HAP-1 (cell line): ENCODE data around the gene AXIN2.

Experiments
- DNase-seq, 2 experiments: peaks; one replicate each; pipeline ENCODE4 v3.0.0-alpha.2; 2016 to 2020; ENCODE audit warnings: low spot score in 2 of 2
- H3K27me3 ChIP-seq: fragments of 250-450 bp; sonication (Bioruptor Pico); 2 replicates; pipeline ENCODE4 v1.5.1; 2020; ENCODE audit warnings: low read depth, mild to moderate bottlenecking, moderate library complexity
- H3K36me3 ChIP-seq: fragments of 250-450 bp; sonication (Bioruptor Pico); replicated peaks from 2 replicates; pipeline ENCODE4 v1.5.1; 2020; ENCODE audit warnings: mild to moderate bottlenecking
- H3K4me1 ChIP-seq: fragments of 250-450 bp; sonication (Bioruptor Pico); 2 replicates; pipeline ENCODE4 v1.5.1; 2020; ENCODE audit warnings: mild to moderate bottlenecking
- H3K4me3 ChIP-seq: fragments of 250-450 bp; sonication (Bioruptor Pico); 2 replicates; pipeline ENCODE4 v1.5.1; 2020; ENCODE audit warnings: mild to moderate bottlenecking, moderate library complexity
- H3K9me3 ChIP-seq: fragments of 250-450 bp; sonication (Bioruptor Pico); 2 replicates; pipeline ENCODE4 v1.5.1; 2020; ENCODE audit warnings: mild to moderate bottlenecking, moderate library complexity
- in situ Hi-C: fragments of 300-500 bp; cut with MboI; formaldehyde crosslinking; loops from 3 replicates; pipeline ENCODE4 v1.14.3; 2020; ENCODE audit warnings: low sequenced_read_pairs, inconsistent platforms, mixed read lengths

The AXIN2 gene, protein sequence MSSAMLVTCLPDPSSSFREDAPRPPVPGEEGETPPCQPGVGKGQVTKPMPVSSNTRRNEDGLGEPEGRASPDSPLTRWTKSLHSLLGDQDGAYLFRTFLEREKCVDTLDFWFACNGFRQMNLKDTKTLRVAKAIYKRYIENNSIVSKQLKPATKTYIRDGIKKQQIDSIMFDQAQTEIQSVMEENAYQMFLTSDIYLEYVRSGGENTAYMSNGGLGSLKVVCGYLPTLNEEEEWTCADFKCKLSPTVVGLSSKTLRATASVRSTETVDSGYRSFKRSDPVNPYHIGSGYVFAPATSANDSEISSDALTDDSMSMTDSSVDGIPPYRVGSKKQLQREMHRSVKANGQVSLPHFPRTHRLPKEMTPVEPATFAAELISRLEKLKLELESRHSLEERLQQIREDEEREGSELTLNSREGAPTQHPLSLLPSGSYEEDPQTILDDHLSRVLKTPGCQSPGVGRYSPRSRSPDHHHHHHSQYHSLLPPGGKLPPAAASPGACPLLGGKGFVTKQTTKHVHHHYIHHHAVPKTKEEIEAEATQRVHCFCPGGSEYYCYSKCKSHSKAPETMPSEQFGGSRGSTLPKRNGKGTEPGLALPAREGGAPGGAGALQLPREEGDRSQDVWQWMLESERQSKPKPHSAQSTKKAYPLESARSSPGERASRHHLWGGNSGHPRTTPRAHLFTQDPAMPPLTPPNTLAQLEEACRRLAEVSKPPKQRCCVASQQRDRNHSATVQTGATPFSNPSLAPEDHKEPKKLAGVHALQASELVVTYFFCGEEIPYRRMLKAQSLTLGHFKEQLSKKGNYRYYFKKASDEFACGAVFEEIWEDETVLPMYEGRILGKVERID

DNA sequence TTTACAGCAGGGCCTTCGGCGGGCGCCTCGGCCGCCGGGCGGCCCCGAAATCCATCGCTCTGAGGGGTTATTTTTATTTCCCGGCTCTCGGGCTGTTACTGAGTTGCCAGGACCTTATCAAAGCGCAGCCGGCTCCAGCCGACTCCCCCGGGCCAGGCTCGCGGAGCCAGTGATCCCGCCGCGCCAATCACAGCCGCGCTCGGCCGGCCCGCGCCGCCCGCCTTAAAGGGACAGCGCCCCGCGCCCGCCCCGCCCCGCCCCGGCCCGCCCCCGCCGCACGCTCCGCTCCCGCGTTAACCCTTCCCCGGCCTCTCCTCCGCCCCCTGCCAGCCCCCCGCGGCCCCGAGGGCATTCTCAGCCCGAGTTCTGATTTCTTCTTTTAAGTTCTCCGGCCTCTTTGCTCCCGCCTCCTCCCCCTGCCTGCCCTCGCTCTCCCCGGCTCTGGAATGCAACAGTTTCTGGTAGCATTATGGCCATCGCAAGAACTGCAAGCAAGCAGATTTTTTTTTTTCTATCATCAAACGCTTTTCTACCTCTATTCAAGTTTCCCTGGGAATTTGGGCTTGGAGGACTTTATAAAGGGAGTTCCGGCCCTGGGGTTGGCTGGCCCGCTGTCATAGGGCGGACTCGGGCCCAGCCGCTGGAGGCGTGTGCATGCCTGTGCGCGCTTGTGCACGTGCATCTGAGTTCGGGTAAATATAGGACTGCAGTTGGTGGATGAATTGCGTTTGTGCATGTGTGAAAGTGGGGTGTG, at the start of gene AXIN2:
TSS of gene AXIN2 (minus strand) at position 197 of the 754 bp plus-strand sequence. CDS start 3,028 bp downstream, outside the sequence.
- Histone ChIP-seq H3K4me3 (peak within 1 kb of the TSS; percentile 59), H3K36me3 (no peaks in the 10 kb centered on the region; the same call in 1 of the 2 replicates), H3K27me3 (no peaks in the 10 kb centered on the region), H3K9me3 (no peaks in the 10 kb centered on the region), H3K4me1 (peaks cover 7% of the 10 kb centered on the region)
- in situ Hi-C loops, result loop anchor here (25.0 kb wide), 1 partner anchor 601 kb away; no protein-coding TSS in a partner anchor
- DNase-seq, result peak; percentile 82 to 93

DNA sequence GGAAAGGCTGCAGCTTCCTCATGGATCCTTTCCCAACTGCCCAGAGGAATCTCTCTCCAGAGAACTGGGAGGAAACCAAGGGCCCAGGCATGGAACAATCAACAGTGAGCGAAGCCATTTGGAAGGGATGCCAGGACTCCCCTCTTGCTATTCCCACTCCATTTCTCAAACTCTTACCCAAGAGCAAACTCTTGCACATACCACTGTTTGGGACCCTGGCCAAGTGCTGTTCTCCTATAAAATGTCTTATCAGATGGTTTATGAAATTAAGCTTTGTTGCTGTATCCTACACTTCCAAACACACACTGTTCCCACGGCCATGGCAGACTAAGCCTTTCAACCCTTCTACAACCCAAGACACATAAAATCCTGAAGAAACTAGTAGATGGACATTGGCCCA, 48.3 kb upstream of the AXIN2 start:
- no peaks in the 10 kb centered on the region for H3K4me1 ChIP-seq
- no peak for DNase-seq
- no peaks in the 10 kb centered on the region for H3K9me3 ChIP-seq
- H3K4me3 ChIP-seq, result no peak overlapping the region
- H3K36me3 ChIP-seq, result no peaks in the 10 kb centered on the region
- in situ Hi-C loops, result no loop called here
- H3K27me3 ChIP-seq, result no peaks in the 10 kb centered on the region

DNA sequence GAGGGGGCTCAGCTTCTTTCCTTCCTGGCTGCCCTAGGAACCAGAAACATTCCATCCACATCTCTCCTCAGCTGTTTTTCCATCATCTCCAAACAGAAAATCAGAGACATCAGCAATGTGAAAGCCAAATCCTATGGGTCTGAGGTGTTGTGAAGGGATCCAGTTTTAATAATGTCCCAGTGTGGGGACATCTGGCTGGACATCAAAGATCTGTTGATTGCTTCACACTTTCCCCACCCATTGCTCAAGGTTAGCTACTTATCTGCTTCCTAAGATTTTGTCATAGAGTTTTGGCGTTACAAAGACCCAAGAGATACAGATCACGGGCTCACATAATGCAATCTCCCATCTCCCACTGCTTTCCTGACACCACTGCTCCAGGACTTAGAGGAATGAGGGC, 47.8 kb upstream of the AXIN2 start:
- no peaks in the 10 kb centered on the region for H3K36me3 ChIP-seq
- H3K9me3 ChIP-seq, result no peaks in the 10 kb centered on the region
- no peak overlapping the region for H3K4me3 ChIP-seq
- no peak for DNase-seq
- no peaks in the 10 kb centered on the region for H3K4me1 ChIP-seq
- H3K27me3 ChIP-seq, result no peaks in the 10 kb centered on the region
- in situ Hi-C loops, result no loop called here

DNA sequence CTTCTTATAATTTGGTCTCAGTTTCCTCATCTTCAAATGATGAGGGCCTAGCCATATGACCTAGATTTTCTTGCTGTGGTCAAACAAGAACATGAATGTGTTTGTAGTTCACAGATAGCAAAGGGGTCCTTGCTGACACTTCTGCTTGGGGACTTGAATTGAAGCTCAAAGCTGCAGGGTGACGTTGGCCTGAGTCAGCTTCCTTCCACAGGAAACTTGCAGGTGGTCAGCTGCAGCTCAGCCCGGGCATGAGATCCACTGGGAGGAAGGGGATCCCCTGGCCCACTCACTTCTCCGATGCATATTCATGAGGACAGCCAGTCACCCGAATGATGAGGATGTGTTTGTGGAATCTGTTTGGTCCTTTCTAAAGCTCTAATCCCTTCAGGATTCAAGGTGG, 42.6 kb upstream of the AXIN2 start:
- DNase-seq, result no peak
- no peak overlapping the region for H3K4me3 ChIP-seq
- H3K9me3 ChIP-seq, result no peaks in the 10 kb centered on the region
- H3K27me3 ChIP-seq, result no peaks in the 10 kb centered on the region
- in situ Hi-C loops, result no loop called here
- H3K4me1 ChIP-seq, result no peaks in the 10 kb centered on the region
- H3K36me3 ChIP-seq, result no peaks in the 10 kb centered on the region

DNA sequence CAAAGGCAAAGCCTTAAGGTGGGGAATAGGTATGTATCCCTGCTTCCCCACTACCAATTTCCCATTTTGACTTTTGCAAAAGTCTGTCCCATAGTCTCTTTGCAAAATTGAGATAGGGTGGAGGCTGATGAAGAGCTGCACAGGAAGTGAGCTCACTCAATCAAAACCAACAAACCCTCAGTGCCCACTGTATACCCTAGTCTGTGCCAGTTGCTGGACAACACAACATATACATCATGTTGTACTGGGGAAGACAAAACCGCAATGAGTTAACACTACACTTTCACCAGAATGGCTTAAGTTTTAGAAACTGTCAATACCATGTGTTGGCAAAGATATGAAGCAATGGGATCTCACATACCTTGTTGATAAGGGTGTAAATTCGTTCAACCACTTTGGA, 40.4 kb upstream of the AXIN2 start:
- in situ Hi-C loops, result no loop called here
- Histone ChIP-seq H3K4me3 (no peak overlapping the region), H3K27me3 (no peaks in the 10 kb centered on the region), H3K4me1 (no peaks in the 10 kb centered on the region), H3K36me3 (no peaks in the 10 kb centered on the region), H3K9me3 (no peaks in the 10 kb centered on the region)
- DNase-seq, result no peak

DNA sequence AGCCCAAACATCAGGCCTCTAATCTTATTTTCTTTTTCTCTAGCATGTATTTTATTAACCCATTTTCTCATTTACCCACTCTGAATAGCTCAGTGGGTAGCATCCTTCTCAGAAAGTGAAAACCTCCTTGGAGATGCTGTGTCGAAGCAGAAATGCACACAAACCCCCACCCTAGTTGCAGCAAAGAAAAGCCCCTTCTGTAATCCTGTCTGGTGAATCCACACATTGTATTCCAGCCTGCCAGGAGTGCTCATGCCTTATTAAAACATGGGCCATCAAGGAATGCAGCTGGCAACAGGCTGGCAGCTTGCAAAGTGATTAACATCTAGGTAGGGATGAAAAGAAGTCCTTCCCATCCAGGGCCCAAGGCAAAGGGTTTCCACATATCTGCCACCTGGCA, 39.7 kb upstream of the AXIN2 start:
- H3K4me3 ChIP-seq, result no peak overlapping the region
- no peaks in the 10 kb centered on the region for H3K4me1 ChIP-seq
- H3K9me3 ChIP-seq, result no peaks in the 10 kb centered on the region
- H3K27me3 ChIP-seq, result no peaks in the 10 kb centered on the region
- H3K36me3 ChIP-seq, result no peaks in the 10 kb centered on the region
- DNase-seq, result no peak
- in situ Hi-C loops, result no loop called here

DNA sequence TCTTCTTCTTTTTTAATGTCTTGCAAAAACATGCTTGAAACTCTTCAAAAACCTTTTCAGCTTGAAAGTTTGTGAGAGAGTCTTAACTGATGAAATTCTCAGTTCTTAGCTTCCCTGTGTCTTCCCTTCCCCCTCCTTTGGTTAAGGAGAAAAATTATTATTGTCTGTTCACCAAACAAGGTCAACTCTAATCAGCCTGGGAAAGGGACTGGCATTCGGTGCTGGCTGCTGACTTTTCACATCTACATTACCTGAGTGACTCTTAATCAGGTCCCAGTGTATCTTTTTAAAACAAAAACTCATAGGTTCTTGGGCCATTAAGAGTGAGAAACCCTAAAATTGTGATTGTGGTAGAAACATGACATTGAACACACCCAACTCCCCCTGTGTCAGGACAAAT, 39.1 kb upstream of the AXIN2 start:
- H3K9me3 ChIP-seq, result no peaks in the 10 kb centered on the region
- in situ Hi-C loops, result no loop called here
- no peak for DNase-seq
- H3K4me1 ChIP-seq, result no peaks in the 10 kb centered on the region
- H3K36me3 ChIP-seq, result no peaks in the 10 kb centered on the region
- H3K4me3 ChIP-seq, result no peak overlapping the region
- no peaks in the 10 kb centered on the region for H3K27me3 ChIP-seq

DNA sequence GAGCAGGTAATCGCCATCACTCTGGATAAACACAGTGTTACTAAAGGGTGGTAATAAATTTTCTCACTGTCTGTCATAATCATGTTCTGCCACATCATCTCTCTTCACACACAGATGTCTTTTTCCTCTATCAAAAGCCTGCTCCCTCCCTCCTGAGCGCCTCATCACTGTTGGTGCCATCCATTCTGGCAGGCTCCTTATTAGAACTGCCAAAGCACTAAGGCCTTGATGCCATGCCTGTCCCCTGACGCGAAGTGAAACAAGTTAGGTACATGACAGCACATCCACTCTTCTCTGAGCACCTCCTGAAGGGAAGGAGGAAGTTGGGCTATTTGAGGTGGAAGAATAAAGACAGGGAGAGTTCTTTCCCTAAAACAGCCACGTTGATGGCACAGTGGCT, 38.2 kb upstream of the AXIN2 start:
- in situ Hi-C loops, result no loop called here
- no peak for DNase-seq
- H3K4me3 ChIP-seq, result no peak overlapping the region

DNA sequence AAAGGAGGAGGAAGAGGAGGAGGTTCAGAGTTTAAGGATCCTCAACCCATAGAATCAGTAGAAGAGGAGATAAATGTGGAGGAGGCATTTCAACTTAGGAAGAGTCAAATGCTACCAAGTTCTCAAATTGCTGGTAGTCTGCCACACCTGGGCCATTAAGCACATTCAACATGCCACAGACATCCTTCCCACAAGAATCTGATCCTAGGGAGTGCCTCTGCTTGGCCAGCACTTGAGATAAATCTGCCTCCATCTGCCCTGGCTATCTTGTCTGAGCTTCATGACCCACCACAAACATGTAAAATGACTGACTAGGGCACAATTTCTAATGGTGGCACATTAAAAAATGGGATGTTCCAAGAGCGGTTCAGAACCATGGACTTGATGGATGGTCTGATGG, 37.3 kb upstream of the AXIN2 start:
- Histone ChIP-seq H3K4me3 (no peak overlapping the region), H3K27me3 (no peaks in the 10 kb centered on the region), H3K9me3 (no peaks in the 10 kb centered on the region), H3K36me3 (no peaks in the 10 kb centered on the region), H3K4me1 (no peaks in the 10 kb centered on the region)
- in situ Hi-C loops, result no loop called here
- no peak for DNase-seq

More for the DNA sequence above, 38.2 kb upstream of the AXIN2 start:
- no peaks in the 10 kb centered on the region for H3K9me3 ChIP-seq
- no peaks in the 10 kb centered on the region for H3K27me3 ChIP-seq
- H3K36me3 ChIP-seq, result no peaks in the 10 kb centered on the region
- no peaks in the 10 kb centered on the region for H3K4me1 ChIP-seq

DNA sequence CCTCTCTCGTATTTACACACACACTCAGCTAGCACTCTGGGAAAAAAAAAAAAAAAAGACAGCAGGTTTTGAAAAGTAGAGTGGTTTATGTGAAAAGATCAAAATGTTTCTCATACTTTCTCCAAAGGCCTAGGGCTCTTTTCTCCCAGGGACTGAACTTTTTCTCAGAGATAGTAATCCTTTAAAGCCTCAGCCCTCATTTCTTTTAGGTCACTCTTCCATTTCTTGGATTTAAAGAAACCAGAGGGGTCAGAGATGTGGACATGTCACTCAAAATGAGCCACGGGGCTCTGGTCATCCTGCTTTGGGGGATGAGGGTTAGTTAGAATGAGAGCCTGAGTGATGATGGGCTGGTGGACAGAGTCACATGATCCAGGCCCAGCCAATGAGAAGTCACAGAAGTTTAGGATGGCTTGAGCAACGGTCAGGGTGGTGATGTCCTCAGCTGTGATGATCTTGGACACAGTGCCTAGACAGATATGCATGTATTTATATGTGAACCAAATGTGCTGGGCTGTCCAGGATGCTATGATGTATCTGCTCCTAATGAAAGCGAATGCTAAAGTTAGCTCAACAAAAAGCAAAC, 33.7 kb upstream of the AXIN2 start:
- Histone ChIP-seq H3K9me3 (no peaks in the 10 kb centered on the region), H3K36me3 (no peaks in the 10 kb centered on the region), H3K27me3 (no peaks in the 10 kb centered on the region), H3K4me1 (no peaks in the 10 kb centered on the region), H3K4me3 (no peak overlapping the region)
- in situ Hi-C loops, result no loop called here
- no peak for DNase-seq

DNA sequence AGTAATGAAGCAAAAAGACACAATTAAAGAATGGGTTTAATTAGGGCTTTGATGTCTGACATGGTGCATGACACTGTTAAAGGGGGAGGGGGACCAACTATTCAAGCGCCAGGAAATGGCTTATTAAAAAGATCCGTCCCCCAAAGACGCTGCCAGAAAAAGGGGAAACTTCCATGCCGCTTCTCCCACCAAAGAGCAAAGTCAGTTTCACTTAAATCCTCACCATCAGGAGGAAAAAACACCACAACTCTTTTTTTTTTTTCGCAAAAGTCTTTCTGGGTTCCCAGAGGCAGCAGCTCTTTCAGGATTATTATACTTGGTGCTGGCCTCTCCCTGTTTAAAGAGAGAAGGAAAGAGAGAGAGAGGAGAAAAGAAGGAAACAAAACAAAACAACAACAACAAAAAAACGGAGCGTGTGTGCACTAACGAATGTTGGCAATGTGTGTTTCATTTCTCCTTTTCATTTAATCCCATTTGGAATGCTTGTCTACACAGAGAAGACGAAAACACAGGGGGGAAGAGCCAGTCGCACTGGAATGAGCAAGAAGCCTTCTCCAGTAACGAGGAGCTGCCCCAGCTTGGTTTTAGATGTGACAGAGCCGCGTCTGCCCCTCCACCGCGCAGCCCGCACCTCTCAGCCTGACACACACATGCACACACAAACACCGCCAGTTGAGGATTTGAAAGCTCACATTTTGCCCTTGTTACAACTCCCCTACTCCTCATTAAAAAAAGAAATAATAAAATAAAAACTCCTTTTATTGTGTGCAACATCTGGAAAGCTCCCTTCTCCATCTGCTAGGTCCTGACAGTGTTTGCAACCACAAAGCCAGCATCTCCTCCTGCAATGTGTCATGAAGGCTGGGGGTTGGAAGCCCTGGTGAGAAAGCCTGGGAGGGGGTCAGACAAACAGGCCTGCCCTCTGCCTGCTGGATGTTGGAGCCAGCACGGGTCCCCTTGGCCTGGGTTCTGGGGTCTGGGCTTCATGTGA, 32.7 kb upstream of the AXIN2 start:
- in situ Hi-C loops, result no loop called here
- Histone ChIP-seq H3K27me3 (no peaks in the 10 kb centered on the region), H3K36me3 (no peaks in the 10 kb centered on the region), H3K4me3 (no peak overlapping the region), H3K9me3 (no peaks in the 10 kb centered on the region), H3K4me1 (no peaks in the 10 kb centered on the region)
- DNase-seq, result peak in 1 of 2 experiments; percentile 16

DNA sequence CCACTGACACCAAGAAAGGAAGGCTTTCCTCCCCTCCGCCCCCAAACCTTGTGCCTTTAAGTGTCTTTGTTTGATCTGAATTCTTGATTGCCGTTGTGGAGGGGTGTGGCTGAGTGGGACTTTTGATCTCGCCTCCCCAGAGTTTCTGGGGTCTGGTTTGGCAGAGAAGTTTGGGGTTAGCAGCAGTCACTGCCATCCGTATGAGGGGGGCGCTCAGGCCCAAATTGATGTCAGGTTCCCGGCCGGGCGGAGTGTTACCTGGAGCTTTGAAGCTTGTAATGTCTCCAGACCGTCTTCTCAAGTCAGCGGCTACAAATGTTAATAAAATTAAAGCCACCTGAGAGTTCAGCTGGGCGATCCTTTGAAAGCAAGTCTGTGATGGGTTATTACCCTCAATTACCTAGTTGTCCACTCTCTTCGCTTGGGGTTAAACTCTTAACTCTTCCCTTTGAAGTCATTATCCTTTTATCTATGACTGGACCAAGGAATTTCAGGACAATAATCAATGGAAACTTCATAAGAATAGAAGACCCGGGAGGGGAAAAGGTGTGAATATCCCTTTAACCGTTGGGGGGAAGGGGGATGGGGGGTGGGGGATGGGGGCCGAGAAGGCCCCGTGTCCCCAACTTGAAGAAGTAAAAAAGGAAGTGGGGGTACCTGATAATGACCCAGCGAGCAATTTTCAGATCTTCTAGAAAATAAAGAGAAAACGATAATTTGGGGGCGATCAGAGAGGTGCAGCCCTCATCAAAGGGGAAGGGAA, 31.8 kb upstream of the AXIN2 start:
- Histone ChIP-seq H3K4me1 (no peaks in the 10 kb centered on the region), H3K36me3 (no peaks in the 10 kb centered on the region), H3K4me3 (no peak overlapping the region), H3K27me3 (no peaks in the 10 kb centered on the region), H3K9me3 (no peaks in the 10 kb centered on the region)
- no peak for DNase-seq
- in situ Hi-C loops, result no loop called here
